RCC 7860 (cell line): Measurements from ENCODE around the gene SH2D2A.
A peak's percentile ranks its signal among the peaks of the same experiment; 100 is the strongest.

Experiments used
- DNase-seq: peaks from one replicate; pipeline ENCODE4 v3.0.0-alpha.2; 2015; ENCODE audit warnings: low spot score
- FAIRE-seq: peaks from 2 replicates; lab custom pipeline; 2012; peaks lifted over from hg19 to GRCh38; lab: Jason Lieb, UNC

Gene SH2D2A

GRCh38 chr1:156816561-156817328, at the start of gene SH2D2A:
SH2D2A (minus strand) TSS chr1:156816848; CDS start chr1:156816708, 140 bp downstream.
- no peak for FAIRE-seq
- DNase-seq: no peak

- FAIRE-seq: no peak
These were observed 49.2 kb upstream of the SH2D2A start for GRCh38 chr1:156865865-156866248.

GRCh38 chr1:156865258-156865657, 48.6 kb upstream of the SH2D2A start:
- no peak for FAIRE-seq
- no peak for DNase-seq

More at GRCh38 chr1:156865865-156866248, 49.2 kb upstream of the SH2D2A start:
- no peak for DNase-seq

GRCh38 chr1:156864796-156865195, 48.1 kb upstream of the SH2D2A start:
- no peak for DNase-seq
- no peak for FAIRE-seq

GRCh38 chr1:156863631-156864030, 47.0 kb upstream of the SH2D2A start:
- no peak for FAIRE-seq
- no peak for DNase-seq

- FAIRE-seq (no peak), DNase-seq (no peak)
These were observed 46.5 kb upstream of the SH2D2A start for GRCh38 chr1:156862997-156863599.

GRCh38 chr1:156862584-156862983, 45.9 kb upstream of the SH2D2A start:
- FAIRE-seq (no peak), DNase-seq (no peak)

- no peak for DNase-seq
- no peak for FAIRE-seq
These were observed 44.2 kb upstream of the SH2D2A start, which contains the start of gene NTRK1 for GRCh38 chr1:156860628-156861423. NTRK1 (plus strand) TSS chr1:156860865; CDS start chr1:156860935, 70 bp downstream.

- DNase-seq (peak; percentile 15), FAIRE-seq (no peak)
These were observed 43.5 kb upstream of the SH2D2A start for GRCh38 chr1:156860113-156860627.

- DNase-seq (no peak), FAIRE-seq (no peak)
These were observed 43.0 kb upstream of the SH2D2A start for GRCh38 chr1:156859523-156860112.

- FAIRE-seq: no peak
These were observed 42.4 kb upstream of the SH2D2A start, which contains the start of gene INSRR for GRCh38 chr1:156858959-156859522. INSRR (minus strand) TSS chr1:156859117; CDS start chr1:156858621, 496 bp downstream.

GRCh38 chr1:156858555-156858956, 41.9 kb upstream of the SH2D2A start:
- no peak for DNase-seq
- FAIRE-seq: no peak

More at GRCh38 chr1:156858959-156859522, 42.4 kb upstream of the SH2D2A start, which contains the start of gene INSRR:
- no peak for DNase-seq

- DNase-seq: no peak
- FAIRE-seq: no peak
These were observed 40.9 kb upstream of the SH2D2A start for GRCh38 chr1:156857532-156857931.

- no peak for FAIRE-seq
- DNase-seq: no peak
These were observed 39.7 kb upstream of the SH2D2A start for GRCh38 chr1:156856282-156856785.

GRCh38 chr1:156854634-156855033, 38.0 kb upstream of the SH2D2A start:
- no peak for FAIRE-seq
- no peak for DNase-seq

GRCh38 chr1:156853761-156854160, 37.1 kb upstream of the SH2D2A start:
- FAIRE-seq: no peak
- DNase-seq: no peak

- FAIRE-seq (no peak), DNase-seq (no peak)
These were observed 35.8 kb upstream of the SH2D2A start for GRCh38 chr1:156852418-156852874.

- FAIRE-seq: no peak
- DNase-seq: no peak
These were observed 35.2 kb upstream of the SH2D2A start for GRCh38 chr1:156851779-156852417.

- no peak for DNase-seq
- FAIRE-seq: no peak
These were observed 32.5 kb upstream of the SH2D2A start for GRCh38 chr1:156849151-156849496.
